ENCODE measurements around the gene FAM107B.

Gene FAM107B

GRCh38 chr10:14578060-14578952 lies 196.4 kb downstream of the FAM107B start:
- no peak for DNase-seq (ENCODE audit: low read depth)

- DNase-seq (ENCODE audit: low read depth) = no peak
These were observed 199.8 kb downstream of the FAM107B start for GRCh38 chr10:14574885-14575284.

- no peak for DNase-seq (ENCODE audit: low read depth)
These were observed 200.4 kb downstream of the FAM107B start for GRCh38 chr10:14574291-14574690.

GRCh38 chr10:14573666-14574261 lies 200.9 kb downstream of the FAM107B start:
- no peak for DNase-seq (ENCODE audit: low read depth)

- DNase-seq (ENCODE audit: low read depth) = no peak
These were observed 201.9 kb downstream of the FAM107B start for GRCh38 chr10:14572811-14573210.

GRCh38 chr10:14571866-14572507 lies 202.7 kb downstream of the FAM107B start:
- no peak for DNase-seq (ENCODE audit: low read depth)

GRCh38 chr10:14570800-14571199 lies 203.9 kb downstream of the FAM107B start:
- DNase-seq (ENCODE audit: low read depth) = no peak

GRCh38 chr10:14569274-14570060 lies 205.2 kb downstream of the FAM107B start:
- DNase-seq (ENCODE audit: low read depth) = no peak

GRCh38 chr10:14567421-14567820 lies 207.3 kb downstream of the FAM107B start:
- DNase-seq (ENCODE audit: low read depth) = no peak

- DNase-seq (ENCODE audit: low read depth) = no peak
These were observed 208.2 kb downstream of the FAM107B start for GRCh38 chr10:14566498-14566897.

GRCh38 chr10:14565199-14565598 lies 209.5 kb downstream of the FAM107B start:
- no peak for DNase-seq (ENCODE audit: low read depth)

- no peak for DNase-seq (ENCODE audit: low read depth)
These were observed 210.4 kb downstream of the FAM107B start for GRCh38 chr10:14564268-14564744.

GRCh38 chr10:14563359-14563940 lies 211.2 kb downstream of the FAM107B start:
- no peak for DNase-seq (ENCODE audit: low read depth)

- no peak for DNase-seq (ENCODE audit: low read depth)
These were observed 211.7 kb downstream of the FAM107B start for GRCh38 chr10:14563076-14563336.

GRCh38 chr10:14562218-14563075 lies 212.2 kb downstream of the FAM107B start:
- no peak for DNase-seq (ENCODE audit: low read depth)

GRCh38 chr10:14560791-14561765 lies 213.6 kb downstream of the FAM107B start:
- no peak for DNase-seq (ENCODE audit: low read depth)

GRCh38 chr10:14560274-14560673 lies 214.4 kb downstream of the FAM107B start:
- peak; percentile 42 for DNase-seq (ENCODE audit: low read depth)

GRCh38 chr10:14558025-14558424 lies 216.7 kb downstream of the FAM107B start:
- no peak for DNase-seq (ENCODE audit: low read depth)

- DNase-seq (ENCODE audit: low read depth) = no peak
These were observed 217.1 kb downstream of the FAM107B start for GRCh38 chr10:14557567-14557966.
